Panc1 (cell line): ENCODE measurements around the gene ICE2.

Experiments used
- CTCF ChIP-seq: fragments of 450-650 bp; IDR thresholded peaks from 2 replicates; pipeline ENCODE4 v1.5.1; 2017; ENCODE audit warnings: mild to moderate bottlenecking
- POLR2AphosphoS5 ChIP-seq: IDR thresholded peaks from 2 replicates; pipeline ENCODE4 v1.6.1; 2012; ENCODE audit warnings: mild to moderate bottlenecking, low read depth, low read length, moderate library complexity
- SIN3A ChIP-seq: IDR thresholded peaks from 2 replicates; pipeline ENCODE4 v1.6.1; 2012; ENCODE audit warnings: low read depth, mild to moderate bottlenecking, low read length, moderate library complexity, borderline replicate concordance; ENCODE audit not compliant: insufficient read depth

- TF ChIP-seq CTCF (no peak), SIN3A (no peak), POLR2AphosphoS5 (peak; percentile 64)
Measured at GRCh38 chr15:60384526-60385126, 94.3 kb downstream of the ICE2 start.
